ENCODE measurements around the gene AGBL2.

- TF ChIP-seq, protein P1, sequence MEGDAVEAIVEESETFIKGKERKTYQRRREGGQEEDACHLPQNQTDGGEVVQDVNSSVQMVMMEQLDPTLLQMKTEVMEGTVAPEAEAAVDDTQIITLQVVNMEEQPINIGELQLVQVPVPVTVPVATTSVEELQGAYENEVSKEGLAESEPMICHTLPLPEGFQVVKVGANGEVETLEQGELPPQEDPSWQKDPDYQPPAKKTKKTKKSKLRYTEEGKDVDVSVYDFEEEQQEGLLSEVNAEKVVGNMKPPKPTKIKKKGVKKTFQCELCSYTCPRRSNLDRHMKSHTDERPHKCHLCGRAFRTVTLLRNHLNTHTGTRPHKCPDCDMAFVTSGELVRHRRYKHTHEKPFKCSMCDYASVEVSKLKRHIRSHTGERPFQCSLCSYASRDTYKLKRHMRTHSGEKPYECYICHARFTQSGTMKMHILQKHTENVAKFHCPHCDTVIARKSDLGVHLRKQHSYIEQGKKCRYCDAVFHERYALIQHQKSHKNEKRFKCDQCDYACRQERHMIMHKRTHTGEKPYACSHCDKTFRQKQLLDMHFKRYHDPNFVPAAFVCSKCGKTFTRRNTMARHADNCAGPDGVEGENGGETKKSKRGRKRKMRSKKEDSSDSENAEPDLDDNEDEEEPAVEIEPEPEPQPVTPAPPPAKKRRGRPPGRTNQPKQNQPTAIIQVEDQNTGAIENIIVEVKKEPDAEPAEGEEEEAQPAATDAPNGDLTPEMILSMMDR (IDR thresholded peaks at IDR 0.05; ENCODE audit: low read length) = no peak
- TF ChIP-seq EZH2 (IDR thresholded peaks at IDR 0.05; ENCODE audit: borderline replicate concordance, low read length) = no peak
Observed at GRCh38 chr11:47726878-47727514, 11.8 kb upstream of the AGBL2 start.

All from OCI-LY1 (cell line).